GM19240 (cell line): Measurements from ENCODE around the gene TBC1D5.

Experiments
- DNase-seq: peaks from one replicate; pipeline ENCODE4 v3.0.0; 2011; ENCODE audit warnings: low spot score; ENCODE audit not compliant: insufficient read length

The TBC1D5 gene

DNA sequence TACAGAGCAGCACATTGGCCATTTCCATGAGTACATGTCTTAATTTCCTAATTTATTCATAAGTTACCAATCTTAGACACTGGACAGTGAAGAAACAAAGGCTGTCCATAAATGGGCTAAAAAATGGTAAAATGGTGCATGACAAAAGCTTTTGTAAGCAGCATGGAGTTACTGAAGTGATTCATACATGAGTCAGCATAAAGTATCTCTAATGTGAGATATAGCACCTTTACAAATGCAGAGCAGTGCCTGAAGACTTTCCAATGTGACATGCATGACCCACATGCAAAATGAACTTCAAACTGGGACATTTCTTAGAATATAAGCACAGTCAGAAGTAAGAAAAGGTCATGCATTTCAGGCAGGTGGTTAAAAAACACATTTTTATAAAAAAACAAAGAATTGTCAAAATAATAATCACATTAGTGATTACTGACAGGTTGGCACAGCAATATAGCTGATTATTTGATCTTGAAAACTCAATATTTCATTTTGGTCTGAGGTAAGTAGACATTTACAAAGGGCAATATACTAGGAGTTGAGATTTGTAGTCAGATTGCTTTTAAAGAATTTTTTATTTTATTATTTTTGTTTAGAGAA lies 558.4 kb downstream of the TBC1D5 start:
- DNase-seq: no peak

DNA sequence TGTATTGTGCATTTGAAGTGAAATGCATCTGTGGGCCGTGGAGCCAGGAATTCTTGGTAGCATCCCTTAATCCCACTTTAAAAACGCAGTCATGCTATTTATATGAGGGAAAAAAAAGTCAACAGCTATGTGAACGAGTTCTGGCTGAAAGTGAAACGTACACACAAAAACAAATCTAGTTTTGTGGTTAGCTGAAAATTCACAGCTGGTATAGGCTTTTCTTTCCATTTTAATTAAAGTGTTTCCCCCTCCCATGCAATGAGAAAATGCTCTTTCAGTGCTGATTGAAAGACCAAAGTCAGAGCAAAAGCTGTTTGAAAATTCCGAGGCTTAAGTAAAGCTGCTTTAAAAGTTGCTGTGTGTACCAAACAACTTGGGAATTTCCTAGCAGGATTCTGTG lies 560.3 kb downstream of the TBC1D5 start:
- no peak for DNase-seq

DNA sequence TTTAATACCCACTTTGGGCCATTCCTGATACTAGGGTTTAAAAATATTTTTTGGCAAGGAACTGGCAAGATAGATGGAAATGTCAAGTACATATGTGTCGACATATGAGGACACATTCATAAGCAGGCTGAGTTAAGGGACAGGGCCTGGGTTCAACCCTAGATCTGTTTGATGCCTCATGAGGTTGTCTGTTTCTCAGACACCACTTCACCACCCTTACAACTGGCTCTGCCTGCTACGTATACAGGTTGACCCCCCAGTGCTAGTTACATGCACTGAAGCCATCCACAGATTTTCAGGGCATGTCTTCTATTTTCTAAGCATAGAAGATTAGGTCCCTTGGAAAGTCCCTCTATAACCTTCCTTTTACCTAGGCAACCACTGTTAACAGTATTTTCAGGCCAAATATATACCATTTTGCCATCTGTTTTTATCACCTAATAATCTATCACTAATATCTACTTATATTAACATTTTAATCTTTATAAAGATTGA lies 561.0 kb downstream of the TBC1D5 start:
- no peak for DNase-seq

DNA sequence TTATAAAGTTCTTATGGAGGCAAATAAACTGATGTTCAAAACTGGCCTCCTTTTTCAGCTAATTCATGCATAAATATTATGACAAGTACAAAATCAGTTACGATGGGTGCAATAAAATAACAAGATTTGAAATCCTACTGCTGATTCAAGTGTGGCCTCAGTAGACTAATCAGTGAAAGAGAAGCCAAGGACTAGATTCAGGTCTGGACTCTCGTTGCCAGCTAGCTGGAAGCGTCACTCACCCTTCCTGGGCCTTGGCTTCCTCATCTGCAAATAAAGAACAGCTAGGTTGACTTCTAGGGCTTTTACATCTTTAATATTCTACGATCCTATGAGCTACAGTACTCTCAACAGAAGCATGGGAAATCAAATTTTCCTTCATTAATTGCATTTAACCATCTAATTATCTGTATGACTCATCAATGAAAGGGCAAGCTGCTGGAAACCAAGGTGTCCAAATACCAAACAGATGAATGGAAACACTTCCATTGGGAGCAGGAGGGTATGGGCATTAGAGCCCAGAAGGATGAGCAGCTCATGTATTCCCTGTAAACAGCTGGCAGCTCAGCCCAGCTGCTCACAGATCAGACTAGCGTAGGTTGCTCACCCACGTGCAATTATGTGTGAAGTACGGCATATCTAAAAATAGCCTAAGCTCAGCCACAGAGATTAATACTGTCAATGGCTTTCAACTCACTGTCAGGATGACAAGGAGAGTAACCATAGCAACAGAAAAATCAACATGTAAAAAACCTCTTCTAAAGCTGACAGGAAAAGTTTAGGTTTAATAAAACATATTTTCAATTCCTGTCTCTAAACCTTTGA lies 562.8 kb downstream of the TBC1D5 start:
- no peak for DNase-seq

DNA sequence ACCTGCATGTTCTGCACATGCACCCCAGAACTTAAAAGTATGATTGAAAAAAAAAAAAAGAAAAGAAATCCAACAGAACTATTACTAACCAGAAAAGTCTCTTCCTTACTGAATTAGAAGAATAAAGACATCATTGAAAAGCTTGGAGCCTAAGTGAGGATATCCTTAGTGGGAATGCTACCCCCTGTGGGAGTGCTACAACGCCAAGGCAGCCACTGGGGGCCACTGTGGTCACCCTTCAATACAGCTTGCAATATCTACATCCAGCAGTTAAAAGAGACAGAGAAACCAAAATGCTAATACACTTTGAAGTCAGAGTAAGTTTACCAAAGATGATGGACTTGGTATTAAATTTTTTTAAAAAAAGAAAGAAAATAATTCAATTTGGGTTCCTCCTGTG lies 565.7 kb downstream of the TBC1D5 start:
- DNase-seq: no peak

DNA sequence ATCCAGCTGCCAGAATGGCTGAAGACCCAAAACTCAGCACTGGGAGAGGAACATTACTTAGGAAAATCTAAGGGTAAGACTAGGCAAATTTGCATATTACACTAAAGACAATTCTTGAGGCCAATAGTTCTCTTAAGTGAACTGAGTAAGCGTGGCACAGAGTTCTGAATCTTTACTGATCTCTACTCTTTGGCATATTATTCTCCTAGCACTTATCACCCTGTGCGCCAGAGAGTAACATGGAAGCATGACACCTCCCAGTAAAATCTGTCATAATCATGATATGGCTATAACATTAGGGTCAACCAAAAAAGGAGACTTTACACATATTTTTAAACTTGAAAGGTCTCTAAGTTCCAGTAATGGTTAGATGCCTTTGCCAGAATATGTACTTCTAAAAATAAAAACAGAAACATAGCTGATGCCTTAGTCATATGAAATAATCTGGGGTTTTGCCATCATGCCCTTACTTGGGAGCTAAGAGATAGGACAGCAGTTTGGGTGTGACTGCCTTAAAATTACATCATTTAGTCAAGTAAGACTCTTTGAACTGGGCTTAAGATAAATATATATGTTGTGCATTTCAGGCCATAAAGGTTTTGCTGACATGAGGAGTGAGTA lies 567.1 kb downstream of the TBC1D5 start:
- DNase-seq: no peak

DNA sequence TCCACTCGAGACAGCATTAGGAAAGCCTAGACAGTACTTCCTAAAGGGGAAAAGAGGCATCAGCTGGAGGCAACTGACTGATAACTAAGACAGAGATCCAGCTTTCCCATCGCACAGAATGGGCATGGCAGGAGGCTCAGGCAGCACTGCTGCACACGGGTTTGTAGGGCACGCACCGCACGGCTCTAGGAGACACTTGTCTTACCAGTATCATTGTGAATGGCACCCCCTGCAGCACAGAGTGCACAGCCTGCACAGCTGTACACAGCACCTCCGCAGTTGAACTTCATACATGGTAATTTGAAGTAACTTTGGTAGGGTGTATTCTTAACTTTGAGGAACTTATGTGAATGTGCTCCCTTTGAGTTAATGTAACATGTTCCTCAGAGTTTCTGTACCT lies 576.1 kb downstream of the TBC1D5 start:
- no peak for DNase-seq

DNA sequence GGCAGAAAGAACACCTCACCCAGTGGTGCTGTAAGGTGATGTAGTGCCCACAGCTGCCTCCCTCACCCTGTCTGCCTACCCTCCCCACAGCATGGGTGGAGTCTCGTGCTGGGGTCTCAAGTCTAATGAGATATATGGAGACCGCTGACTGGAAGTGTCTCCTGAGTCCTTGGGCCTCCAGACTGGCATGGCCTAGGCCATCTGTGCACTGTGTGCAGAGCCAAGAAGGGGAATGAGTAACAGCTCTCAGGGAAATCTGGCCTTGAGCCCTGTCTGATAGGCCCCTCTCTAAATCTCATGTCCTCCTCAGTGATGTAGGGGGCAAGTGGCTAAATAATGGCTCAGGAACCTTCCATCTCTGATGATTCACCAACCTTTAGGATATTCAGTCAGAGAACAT lies 580.3 kb downstream of the TBC1D5 start:
- no peak for DNase-seq

DNA sequence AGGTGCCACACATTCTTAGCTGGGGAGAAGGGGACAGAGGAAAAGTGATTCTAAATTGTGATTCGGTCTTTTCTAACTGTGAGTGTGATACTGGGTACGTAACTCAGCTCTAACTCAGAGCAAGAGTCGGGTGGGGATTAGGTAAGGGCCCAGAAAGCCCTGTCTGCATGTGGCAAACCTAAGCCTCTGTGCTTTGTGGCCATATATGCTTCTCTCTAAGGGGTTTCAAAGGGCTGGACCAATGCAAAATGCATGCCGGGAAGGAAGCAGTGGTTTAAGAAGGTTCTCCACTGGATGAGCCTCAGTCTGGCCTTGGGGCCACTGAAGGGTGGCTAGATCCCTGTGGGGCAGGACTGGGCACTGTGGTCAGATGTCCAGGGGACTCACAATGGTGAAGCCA lies 581.8 kb downstream of the TBC1D5 start:
- DNase-seq: no peak

DNA sequence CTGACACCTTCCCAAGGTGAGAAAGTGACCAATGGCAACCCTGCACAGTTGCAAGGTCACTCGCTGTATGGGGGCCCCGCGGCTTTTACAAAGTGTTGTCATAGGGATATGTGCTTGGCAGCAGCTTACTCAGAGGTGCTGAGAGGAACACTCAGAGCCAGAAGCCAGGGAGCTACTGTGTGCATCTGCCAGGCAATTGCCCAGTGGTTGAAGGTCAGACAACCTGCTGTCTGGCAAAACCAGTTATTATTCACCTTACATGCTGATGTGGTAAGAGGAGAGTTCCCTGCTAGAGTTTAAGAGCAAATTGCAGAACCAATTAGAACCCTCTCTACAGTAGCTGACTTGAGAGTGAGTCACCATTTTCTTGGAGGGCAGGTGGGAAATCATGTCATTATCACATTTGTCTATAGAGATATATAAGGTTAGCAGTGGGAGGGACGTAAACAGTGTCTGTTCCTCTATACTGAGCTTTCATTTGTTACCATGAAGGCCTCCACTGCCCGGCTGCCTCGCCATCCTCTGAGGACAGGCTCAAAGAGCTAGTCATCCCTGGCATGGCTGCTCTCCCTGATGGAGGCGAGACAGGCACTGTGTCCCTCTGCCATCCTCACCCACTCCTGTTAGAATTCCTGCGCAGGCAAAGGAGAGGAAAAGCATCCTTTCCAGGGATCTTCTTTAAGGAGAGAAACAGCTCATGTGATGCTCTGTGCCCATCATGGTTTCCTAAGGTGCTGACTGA lies 583.3 kb downstream of the TBC1D5 start:
- DNase-seq: no peak

DNA sequence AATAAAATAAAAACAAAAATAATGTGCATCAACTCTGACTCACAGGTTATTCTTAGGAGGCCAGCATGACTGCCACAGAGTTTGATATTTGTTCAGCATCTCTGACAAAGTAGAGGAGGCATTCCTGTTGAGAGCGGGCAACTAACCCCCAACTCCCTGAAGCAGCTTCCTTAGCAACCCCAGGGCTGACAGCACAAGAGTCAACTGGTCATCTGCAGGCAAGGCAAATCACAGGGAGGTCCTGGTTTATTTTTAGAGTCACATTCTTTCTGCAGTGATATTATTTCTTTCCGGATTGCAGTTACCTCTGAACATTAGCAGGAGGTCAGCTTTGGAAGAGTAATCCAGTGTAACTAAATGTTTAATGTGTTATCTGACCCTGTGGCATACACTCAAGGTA lies 584.7 kb downstream of the TBC1D5 start:
- no peak for DNase-seq

DNA sequence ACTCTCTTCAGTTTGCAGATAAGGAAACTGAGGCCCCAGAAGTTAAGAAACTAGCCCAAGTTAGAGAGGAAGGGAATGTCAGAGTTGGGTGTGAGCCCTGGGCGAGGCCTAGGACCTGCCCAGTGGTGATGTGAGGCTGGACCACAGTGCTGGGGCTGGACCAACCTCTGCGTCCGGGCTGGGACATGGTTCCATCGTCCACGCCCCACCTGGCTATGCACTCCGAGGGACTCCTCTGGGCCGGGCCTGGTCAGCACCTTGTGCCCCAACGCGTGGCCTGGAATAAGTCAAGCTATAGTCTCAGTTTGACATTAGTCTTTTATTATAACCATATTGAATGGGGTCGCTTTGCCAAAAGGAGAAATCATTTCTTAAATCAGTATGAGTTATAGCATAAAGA lies 585.6 kb downstream of the TBC1D5 start:
- no peak for DNase-seq

DNA sequence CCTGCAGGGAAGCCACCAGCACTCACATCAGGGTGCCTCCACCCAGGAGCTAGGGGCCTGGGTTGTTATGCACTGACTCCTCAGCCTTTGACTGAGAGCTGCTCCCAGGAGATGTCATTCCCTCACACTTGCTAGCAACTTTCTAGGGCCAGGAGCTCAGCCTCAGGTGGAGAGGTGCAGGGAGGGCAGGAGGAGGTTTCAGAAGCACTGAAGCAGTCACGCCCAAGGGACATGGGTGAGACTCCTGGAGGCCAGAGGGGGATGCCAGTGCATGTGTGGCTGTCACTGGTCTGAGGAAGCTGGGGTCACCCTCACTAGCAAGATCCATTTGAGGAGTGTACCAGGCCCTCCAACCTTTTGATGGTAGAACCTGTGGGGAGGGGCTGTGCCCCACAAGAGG lies 586.5 kb downstream of the TBC1D5 start:
- no peak for DNase-seq

DNA sequence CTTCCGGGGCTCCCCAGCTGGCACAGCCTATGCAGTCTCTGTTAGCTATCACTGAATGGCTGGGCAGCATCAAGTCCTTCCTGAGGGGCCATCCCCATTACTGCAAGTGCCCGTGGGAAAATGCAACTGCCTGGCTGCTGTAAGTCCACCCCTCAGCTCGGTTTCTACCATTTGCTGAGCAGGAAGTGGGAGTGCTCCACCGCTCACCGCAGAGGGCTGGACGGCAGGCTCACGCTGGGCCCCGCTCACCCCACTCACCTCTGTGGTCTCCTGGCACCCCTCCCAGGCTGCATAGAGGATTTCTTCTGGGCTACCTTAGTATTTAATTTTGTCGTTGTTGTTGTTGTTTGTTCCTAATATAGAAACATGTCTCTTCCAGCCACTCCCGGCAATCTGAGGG lies 587.5 kb downstream of the TBC1D5 start:
- no peak for DNase-seq

DNA sequence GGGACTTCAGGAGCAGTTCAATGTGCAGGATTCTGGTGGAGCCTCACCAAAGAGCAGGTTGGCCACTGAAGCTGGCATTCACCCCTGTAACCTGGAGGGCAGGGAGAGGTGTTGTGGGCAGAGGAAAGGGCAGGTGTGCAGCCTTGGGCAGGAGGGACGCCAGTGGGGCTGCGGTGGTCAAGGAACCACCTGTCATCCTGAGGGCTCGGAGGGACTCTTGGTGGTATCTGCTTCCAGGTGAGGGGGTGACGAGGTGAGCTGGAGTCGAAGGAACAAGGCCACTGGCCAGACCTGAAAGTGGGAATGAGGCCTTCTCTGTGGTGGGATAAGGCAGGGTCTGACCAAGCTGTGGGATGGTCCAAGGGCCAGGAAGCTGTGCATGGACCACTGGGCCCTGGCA lies 588.2 kb downstream of the TBC1D5 start:
- no peak for DNase-seq

DNA sequence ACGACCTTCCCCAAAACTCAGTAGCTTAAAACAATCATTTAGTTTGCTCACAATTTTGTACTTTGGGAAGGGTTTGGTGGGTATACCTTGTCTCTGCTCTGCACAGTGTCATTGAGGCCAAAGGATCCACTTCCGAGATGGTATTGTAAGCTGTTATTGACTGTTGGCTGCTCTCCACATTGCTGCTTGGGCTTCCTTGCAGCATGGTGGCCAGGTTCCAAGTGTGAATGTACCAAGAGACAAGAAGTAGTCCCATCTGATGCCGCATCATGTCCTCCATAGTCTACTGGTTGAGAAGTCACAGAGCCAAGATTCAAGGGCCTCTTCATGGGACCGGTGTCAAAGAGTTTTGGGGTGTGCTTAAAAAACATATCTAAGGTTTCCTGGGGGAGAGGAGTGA lies 589.2 kb downstream of the TBC1D5 start:
- DNase-seq: no peak

DNA sequence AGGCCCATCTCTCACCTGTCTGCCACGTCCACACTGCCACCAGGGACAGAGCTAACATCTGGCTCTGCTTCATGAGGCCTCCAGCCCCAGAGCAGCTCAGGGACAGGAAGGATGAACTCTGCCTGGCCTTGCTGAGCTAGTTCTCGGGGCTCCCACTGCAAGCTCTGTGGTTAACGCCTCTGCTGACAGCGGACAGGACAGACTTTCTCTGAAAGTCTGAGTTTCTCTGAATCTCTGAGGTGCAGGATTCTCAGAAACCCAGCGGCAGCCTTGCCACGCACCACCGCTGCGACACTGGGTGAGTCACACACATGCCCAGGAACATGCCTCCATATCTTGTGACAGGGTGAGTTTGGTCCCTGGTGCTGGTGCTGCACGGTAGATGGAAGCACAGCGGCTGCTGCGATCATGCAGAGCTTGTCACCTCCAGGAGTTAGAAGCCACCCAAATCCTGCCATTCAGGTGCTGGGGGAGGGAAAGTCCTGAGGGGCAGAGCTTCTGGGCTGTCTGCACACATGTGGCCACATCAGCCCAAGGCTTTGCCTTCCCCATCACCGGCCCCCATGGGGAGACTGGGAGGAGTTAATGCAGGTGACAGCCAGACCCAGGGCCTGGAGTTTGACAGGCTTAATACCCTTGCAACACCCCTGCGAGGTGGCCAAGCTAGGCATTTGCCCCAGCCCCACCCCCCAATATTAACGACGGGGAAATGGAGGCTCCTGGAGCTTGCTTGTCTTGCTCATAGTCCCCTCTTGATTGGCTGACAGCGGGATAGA lies 590.6 kb downstream of the TBC1D5 start:
- DNase-seq: peak; percentile 92

DNA sequence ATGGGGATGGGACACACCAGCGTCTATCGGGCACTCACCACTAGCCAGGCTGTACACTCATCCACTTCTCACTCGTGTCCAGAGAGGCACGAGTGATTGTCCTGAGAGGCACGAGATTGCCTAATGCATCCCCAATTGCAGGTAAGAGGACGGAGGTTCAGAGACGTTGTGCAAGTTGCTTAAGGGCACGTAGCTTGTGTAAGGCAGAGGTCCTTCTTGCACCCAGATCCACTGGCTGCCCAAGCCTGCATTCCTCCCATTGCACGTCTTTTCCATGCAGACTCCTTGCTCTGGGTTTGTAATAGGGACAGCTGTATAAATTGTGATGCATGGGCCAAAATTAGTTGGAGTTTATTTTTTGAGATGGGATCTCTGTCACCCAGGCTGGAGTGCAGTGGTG lies 593.4 kb downstream of the TBC1D5 start:
- DNase-seq: no peak

DNA sequence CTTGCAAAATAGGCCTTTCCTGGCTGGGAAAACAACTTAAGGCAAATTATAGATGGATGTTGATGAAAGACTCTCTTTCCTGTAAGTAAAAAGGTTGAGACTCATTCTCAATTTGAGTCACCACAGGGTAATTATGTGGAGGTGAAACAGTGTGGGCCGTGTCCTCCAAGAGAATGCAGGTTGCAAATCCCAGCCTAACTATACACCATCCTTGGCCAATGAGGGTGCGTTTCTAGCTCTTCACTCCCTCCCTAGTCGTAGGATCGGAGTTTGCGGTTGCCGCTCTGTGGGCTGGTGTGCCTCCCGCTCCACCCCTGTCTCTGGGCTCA lies 597.8 kb downstream of the TBC1D5 start:
- DNase-seq: no peak

DNA sequence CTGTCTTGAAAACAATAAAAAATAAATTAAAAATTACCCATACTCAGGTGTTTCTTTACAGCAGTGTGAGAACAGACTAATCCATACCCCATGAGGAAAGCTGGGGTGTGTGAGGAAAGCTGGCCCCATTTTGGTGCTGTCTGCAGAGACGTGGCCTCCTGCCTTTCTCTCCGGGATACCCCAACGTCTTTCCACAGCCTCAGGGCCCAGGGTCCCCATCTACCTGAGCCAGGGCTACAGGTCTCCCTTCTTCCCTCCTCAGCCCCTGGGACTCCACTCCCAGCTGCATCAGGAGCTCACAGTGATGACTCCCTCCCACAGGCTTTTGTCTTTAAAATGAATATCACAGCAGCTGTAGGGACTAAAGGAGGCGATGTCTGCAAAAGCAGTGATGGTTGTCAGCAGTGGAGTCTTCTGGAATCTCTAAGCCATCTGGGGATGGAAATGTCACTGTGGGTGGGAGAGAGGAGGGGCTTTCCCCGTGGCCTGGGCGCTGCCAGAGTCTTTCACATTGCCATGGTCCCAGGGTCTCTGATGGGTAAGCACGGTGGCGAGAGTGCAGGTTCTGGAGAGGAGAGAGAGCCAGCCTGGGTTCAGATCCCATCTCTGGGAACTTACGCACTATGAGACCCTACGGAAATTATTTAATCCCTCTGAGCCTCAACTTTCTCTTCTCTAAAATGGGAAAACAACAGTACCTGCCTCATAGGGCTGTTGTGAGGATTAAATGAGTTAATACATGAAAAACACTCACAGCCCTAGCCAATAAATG lies 598.4 kb downstream of the TBC1D5 start:
- DNase-seq: no peak

DNA sequence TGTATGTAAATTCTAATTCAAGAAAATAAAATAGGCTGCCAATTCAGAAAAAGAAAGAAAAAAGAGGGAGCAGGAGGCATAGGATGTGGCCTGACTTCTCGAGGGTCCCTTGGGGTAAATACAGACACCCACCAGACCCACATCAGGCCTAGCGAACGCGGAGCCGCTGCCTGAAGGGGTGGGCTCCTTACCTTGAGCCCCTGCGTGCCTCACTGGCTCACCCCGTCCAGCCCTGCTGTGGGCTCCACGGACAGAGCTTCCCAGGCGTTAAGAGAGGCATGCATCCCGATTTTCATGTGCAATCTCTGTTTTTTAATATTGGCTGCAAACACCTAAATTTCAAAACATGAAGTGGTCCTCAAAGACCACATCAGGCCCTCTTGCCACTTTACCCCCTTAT lies 599.9 kb downstream of the TBC1D5 start:
- DNase-seq: no peak
